H9 (cell line): ENCODE measurements around the gene UQCR10. TPM values are rescaled to one million over a fixed set of nuclear protein-coding genes. Genes with fewer than 3 reads are reported as not detected.

Source experiments
- DNase-seq: peaks from one replicate; pipeline ENCODE4 v3.0.0-alpha.2; 2017
- H2AFZ ChIP-seq: one replicate; pipeline ENCODE4 v1.6.1; 2013; ENCODE audit warnings: mild to moderate bottlenecking, low read length, control low read depth, moderate library complexity
- H2AK5ac ChIP-seq: 2 replicates; pipeline ENCODE4 v1.6.1; 2013; ENCODE audit warnings: low read length, control low read depth, mixed read lengths; ENCODE audit not compliant: insufficient read length
- H2BK120ac ChIP-seq: one replicate; pipeline ENCODE4 v1.6.1; 2013; ENCODE audit warnings: low read depth, mild to moderate bottlenecking, low read length, control low read depth, inconsistent platforms; ENCODE audit not compliant: poor library complexity, severe bottlenecking
- H2BK12ac ChIP-seq: 2 replicates; pipeline ENCODE4 v1.6.1; 2013; ENCODE audit warnings: low read length, control low read depth, mixed read lengths, low read depth; ENCODE audit not compliant: insufficient read length
- H2BK15ac ChIP-seq: 2 replicates; pipeline ENCODE4 v1.6.1; 2013; ENCODE audit warnings: low read depth, low read length, control low read depth
- H2BK20ac ChIP-seq: one replicate; pipeline ENCODE4 v1.6.1; 2013; ENCODE audit warnings: low read depth, mild to moderate bottlenecking, low read length, control low read depth, inconsistent platforms; ENCODE audit not compliant: poor library complexity, severe bottlenecking
- H2BK5ac ChIP-seq: 2 replicates; pipeline ENCODE4 v1.6.1; 2013; ENCODE audit warnings: low read length, control low read depth, mixed read lengths; ENCODE audit not compliant: insufficient read length
- H3K14ac ChIP-seq: 2 replicates; pipeline ENCODE4 v1.6.1; 2013; ENCODE audit warnings: low read length, control low read depth; ENCODE audit not compliant: insufficient read depth
- H3K18ac ChIP-seq: 2 replicates; pipeline ENCODE4 v1.6.1; 2013; ENCODE audit warnings: low read depth, mild to moderate bottlenecking, mixed read lengths, low read length, control low read depth; ENCODE audit not compliant: insufficient read length
- H3K23ac ChIP-seq: 2 replicates; pipeline ENCODE4 v1.6.1; 2013; ENCODE audit warnings: low read length, control low read depth, mixed read lengths, low read depth; ENCODE audit not compliant: insufficient read length
- H3K23me2 ChIP-seq: 2 replicates; pipeline ENCODE4 v1.6.1; 2013; ENCODE audit warnings: low read depth, mild to moderate bottlenecking, mixed read lengths, low read length, control low read depth; ENCODE audit not compliant: insufficient read length, poor library complexity, severe bottlenecking
- H3K27ac ChIP-seq: 2 replicates; pipeline ENCODE4 v1.5.1; 2013; ENCODE audit warnings: low read length, control low read depth, mixed read lengths, low read depth; ENCODE audit not compliant: insufficient read length
- H3K27me3 ChIP-seq: 2 replicates; pipeline ENCODE4 v1.6.1; 2013; ENCODE audit warnings: low read length, control low read depth, inconsistent platforms; ENCODE audit not compliant: insufficient read depth
- H3K4ac ChIP-seq: 2 replicates; pipeline ENCODE4 v1.6.1; 2013; ENCODE audit warnings: low read depth, mild to moderate bottlenecking, control low read depth, inconsistent platforms, low read length, moderate library complexity
- H3K4me1 ChIP-seq: 2 replicates; pipeline ENCODE4 v1.6.1; 2013; ENCODE audit warnings: low read length, control low read depth, inconsistent platforms; ENCODE audit not compliant: insufficient read depth
- H3K4me2 ChIP-seq: 2 replicates; pipeline ENCODE4 v1.6.1; 2013; ENCODE audit warnings: low read length, control low read depth, mixed read lengths; ENCODE audit not compliant: insufficient read length, insufficient read depth
- H3K56ac ChIP-seq: 2 replicates; pipeline ENCODE4 v1.6.1; 2013; ENCODE audit warnings: low read depth, mild to moderate bottlenecking, mixed read lengths, low read length, control low read depth; ENCODE audit not compliant: insufficient read length
- H3K79me1 ChIP-seq: 2 replicates; pipeline ENCODE4 v1.6.1; 2013; ENCODE audit warnings: low read depth, mild to moderate bottlenecking, moderate library complexity, low read length, control low read depth, inconsistent platforms; ENCODE audit not compliant: insufficient read depth, poor library complexity, severe bottlenecking
- H3K79me2 ChIP-seq: 2 replicates; pipeline ENCODE4 v1.6.1; 2013; ENCODE audit warnings: low read length, control low read depth, inconsistent platforms; ENCODE audit not compliant: insufficient read depth
- H3K9ac ChIP-seq: 2 replicates; pipeline ENCODE4 v1.6.1; 2013; ENCODE audit warnings: low read length, control low read depth, mixed read lengths; ENCODE audit not compliant: insufficient read length; ENCODE audit errors: extremely low read depth
- H3K9me3 ChIP-seq: one replicate; pipeline ENCODE4 v1.6.1; 2013; ENCODE audit warnings: low read depth, low read length, inconsistent platforms; ENCODE audit not compliant: control insufficient read depth
- H3T11ph ChIP-seq: one replicate; pipeline ENCODE4 v1.6.1; 2013; ENCODE audit warnings: mild to moderate bottlenecking, low read length, control low read depth, inconsistent platforms
- H4K20me1 ChIP-seq: one replicate; pipeline ENCODE4 v1.6.1; 2013; ENCODE audit not compliant: control insufficient read depth, insufficient read length, insufficient read depth
- H4K5ac ChIP-seq: 2 replicates; pipeline ENCODE4 v1.6.1; 2013; ENCODE audit warnings: low read depth, mild to moderate bottlenecking, mixed read lengths, low read length, control low read depth; ENCODE audit not compliant: insufficient read length
- H4K8ac ChIP-seq: replicated peaks from 2 replicates; pipeline ENCODE4 v1.6.1; 2013; ENCODE audit warnings: low read length, control low read depth, mixed read lengths, low read depth; ENCODE audit not compliant: insufficient read length
- H4K91ac ChIP-seq: 2 replicates; pipeline ENCODE4 v1.6.1; 2013; ENCODE audit warnings: low read depth, mild to moderate bottlenecking, moderate library complexity, mixed read lengths, low read length, control low read depth; ENCODE audit not compliant: insufficient read length
- H3K27ac Mint-ChIP-seq, 3 experiments: 2 replicates in 2 of 3; 3 replicates in 1 of 3; pipeline ENCODE4 v1.8.0; 2020 to 2021; ENCODE audit warnings: mixed read lengths in 3 of 3, mild to moderate bottlenecking in 1 of 3, moderate library complexity in 1 of 3
- H3K27me3 Mint-ChIP-seq: 2 replicates; pipeline ENCODE4 v1.8.0; 2021; ENCODE audit warnings: low read depth, mild to moderate bottlenecking, moderate library complexity, mixed read lengths
- H3K36me3 Mint-ChIP-seq, 3 experiments: 2 replicates in 2 of 3; 3 replicates in 1 of 3; pipeline ENCODE4 v1.8.0; 2020 to 2021; ENCODE audit warnings: low read depth in 3 of 3, mixed read lengths in 3 of 3; ENCODE audit not compliant: insufficient read depth in 1 of 3
- H3K4me1 Mint-ChIP-seq, 2 experiments: 2 replicates each; pipeline ENCODE4 v1.8.0; 2020; ENCODE audit warnings: mixed read lengths in 2 of 2
- H3K4me3 Mint-ChIP-seq, 2 experiments: 2 replicates in 1 of 2; 3 replicates in 1 of 2; pipeline ENCODE4 v1.8.0; 2020 to 2021; ENCODE audit warnings: mild to moderate bottlenecking in 2 of 2, mixed read lengths in 2 of 2, moderate library complexity in 1 of 2
- H3K9me3 Mint-ChIP-seq, 2 experiments: 2 replicates in 1 of 2; 3 replicates in 1 of 2; pipeline ENCODE4 v1.8.0; 2020; ENCODE audit warnings: mild to moderate bottlenecking in 2 of 2, mixed read lengths in 2 of 2, moderate library complexity in 1 of 2
- WGBS: extraction: QIAGEN DNeasy Blood & Tissue Kit; methylation state at CpG from one replicate; pipeline ENCODE4 v1.1.7; 2013; ENCODE audit warnings: missing lambda C conversion rate, low lambda C conversion rate, mixed read lengths; ENCODE audit not compliant: insufficient read length; ENCODE audit errors: extremely low coverage; 5-methylcytosine and 5-hydroxymethylcytosine counted together
- total RNA-seq: library from RNA; stranded (reverse); gene quantifications from 2 replicates; pipeline ENCODE4 v1.2.1, GENCODE V29; 2021
- TF ChIP-seq, protein P1 (sequence below): fragments of 200-600 bp; sonication (generic); conservative IDR thresholded peaks from 3 replicates; pipeline ENCODE4 v1.8.0; 2021; ENCODE audit warnings: antibody characterized with exemption, mild to moderate bottlenecking

UQCR10 gene
- total RNA-seq, 1 experiment from 2014 or later = 124 TPM

DNA sequence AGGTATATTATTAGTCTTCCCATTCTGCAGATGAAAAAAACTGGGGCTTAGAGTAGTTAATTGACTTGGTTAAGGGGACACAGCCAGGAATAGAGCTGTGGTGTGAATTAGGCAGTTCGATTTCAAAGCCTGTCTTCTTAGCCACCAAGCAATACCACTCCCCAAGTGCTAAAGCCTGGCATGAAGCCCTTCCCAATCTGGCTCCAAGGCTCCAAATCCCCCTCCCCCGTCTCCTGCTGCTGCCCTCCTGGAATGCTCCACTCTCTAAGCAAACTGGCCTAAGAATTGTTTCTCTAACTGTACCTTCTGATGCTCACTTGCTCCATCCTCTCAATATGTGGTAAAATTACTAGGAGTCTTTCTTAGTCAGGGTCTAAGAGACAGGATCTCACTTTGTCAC lies 52.3 kb downstream of the UQCR10 start:
- no peaks in the 10 kb centered on the region for H3K9me3 Mint-ChIP-seq
- Histone ChIP-seq H3K23ac (no peak overlapping the region), H3K79me2 (no peaks in the 10 kb centered on the region), H2AFZ (no peak overlapping the region), H2AK5ac (no peak overlapping the region), H3T11ph (no peak overlapping the region), H3K14ac (no peak overlapping the region), H4K5ac (no peak overlapping the region), H3K18ac (no peak overlapping the region), H3K4me1 (no peaks in the 10 kb centered on the region), H2BK5ac (no peak overlapping the region), H3K27me3 (no peaks in the 10 kb centered on the region), H3K27ac (no peak overlapping the region), H3K23me2 (no peaks in the 10 kb centered on the region), H4K91ac (no peak overlapping the region), H3K4ac (no peak overlapping the region), H2BK20ac (no peak overlapping the region), H3K9me3 (no peaks in the 10 kb centered on the region), H4K8ac (no peak overlapping the region), H3K9ac (no peak overlapping the region), H2BK12ac (no peak overlapping the region), H2BK120ac (no peak overlapping the region), H3K56ac (no peak overlapping the region), H3K4me2 (no peak overlapping the region), H4K20me1 (no peaks in the 10 kb centered on the region), H3K79me1 (no peaks in the 10 kb centered on the region), H2BK15ac (no peak overlapping the region)
- H3K4me3 Mint-ChIP-seq = no peak overlapping the region
- H3K27ac Mint-ChIP-seq = peak overlapping the region in 1 of 3 experiments; percentile 38; a peak in 2 of 7 replicates
- H3K4me1 Mint-ChIP-seq = peaks cover 0 to 11% of the 10 kb centered on the region in 2 experiments; a peak in 2 of 4 replicates
- no CpG with 5 or more reads among the region's 2 CpGs for WGBS
- peaks cover 12 to 71% (median 63%) of the 10 kb centered on the region in 3 experiments; a peak in 6 of 7 replicates for H3K36me3 Mint-ChIP-seq
- TF ChIP-seq, protein P1, sequence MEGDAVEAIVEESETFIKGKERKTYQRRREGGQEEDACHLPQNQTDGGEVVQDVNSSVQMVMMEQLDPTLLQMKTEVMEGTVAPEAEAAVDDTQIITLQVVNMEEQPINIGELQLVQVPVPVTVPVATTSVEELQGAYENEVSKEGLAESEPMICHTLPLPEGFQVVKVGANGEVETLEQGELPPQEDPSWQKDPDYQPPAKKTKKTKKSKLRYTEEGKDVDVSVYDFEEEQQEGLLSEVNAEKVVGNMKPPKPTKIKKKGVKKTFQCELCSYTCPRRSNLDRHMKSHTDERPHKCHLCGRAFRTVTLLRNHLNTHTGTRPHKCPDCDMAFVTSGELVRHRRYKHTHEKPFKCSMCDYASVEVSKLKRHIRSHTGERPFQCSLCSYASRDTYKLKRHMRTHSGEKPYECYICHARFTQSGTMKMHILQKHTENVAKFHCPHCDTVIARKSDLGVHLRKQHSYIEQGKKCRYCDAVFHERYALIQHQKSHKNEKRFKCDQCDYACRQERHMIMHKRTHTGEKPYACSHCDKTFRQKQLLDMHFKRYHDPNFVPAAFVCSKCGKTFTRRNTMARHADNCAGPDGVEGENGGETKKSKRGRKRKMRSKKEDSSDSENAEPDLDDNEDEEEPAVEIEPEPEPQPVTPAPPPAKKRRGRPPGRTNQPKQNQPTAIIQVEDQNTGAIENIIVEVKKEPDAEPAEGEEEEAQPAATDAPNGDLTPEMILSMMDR = no peak
- peaks cover 2% of the 10 kb centered on the region; the same call in 1 of the 2 replicates for H3K27me3 Mint-ChIP-seq
- DNase-seq = no peak

Other genes starting within 250 kb of the UQCR10 start
- gene THOC5, start 213.6 kb upstream of the UQCR10 start, total RNA-seq = 68.2 and 71.8 TPM in 2 replicates
- 169 and 171 TPM in 2 replicates for gene NIPSNAP1, start 186.3 kb upstream of the UQCR10 start, total RNA-seq
- gene NF2, start 163.7 kb upstream of the UQCR10 start, total RNA-seq = 46.5 and 50.9 TPM in 2 replicates
- gene CABP7, start 47.4 kb upstream of the UQCR10 start, total RNA-seq = 0.81 and 0.83 TPM in 2 replicates
- 13.4 and 13.9 TPM in 2 replicates for gene ZMAT5, start 362 bp upstream of the UQCR10 start, total RNA-seq
- gene ASCC2, start 70.9 kb downstream of the UQCR10 start, total RNA-seq = 46.5 and 48.2 TPM in 2 replicates
- 18.9 and 19.8 TPM in 2 replicates for gene MTMR3, start 115.8 kb downstream of the UQCR10 start, total RNA-seq